SJCRH30 (cell line): ENCODE data around the gene UBB. TPM values are rescaled to one million over a fixed set of nuclear protein-coding genes. Genes with fewer than 3 reads are reported as not detected.
A peak's percentile ranks its signal among the peaks of the same experiment; 100 is the strongest.

Experiments used
- DNase-seq, 2 experiments: peaks; one replicate each; pipeline ENCODE4 v3.0.0-alpha.2; 2015 to 2020
- H3K27ac ChIP-seq: fragments of 250-450 bp; sonication (Bioruptor Pico); 2 replicates; pipeline ENCODE4 v1.5.1; 2020; ENCODE audit warnings: mild to moderate bottlenecking, moderate library complexity
- H3K27me3 ChIP-seq: fragments of 250-450 bp; sonication (Bioruptor Pico); 2 replicates; pipeline ENCODE4 v1.5.1; 2020; ENCODE audit warnings: mild to moderate bottlenecking, moderate library complexity
- H3K36me3 ChIP-seq: fragments of 250-450 bp; sonication (Bioruptor Pico); 2 replicates; pipeline ENCODE4 v1.5.1; 2020; ENCODE audit warnings: mild to moderate bottlenecking, moderate library complexity
- H3K4me1 ChIP-seq: fragments of 250-450 bp; sonication (Bioruptor Pico); 2 replicates; pipeline ENCODE4 v1.5.1; 2020; ENCODE audit warnings: mild to moderate bottlenecking, moderate library complexity
- H3K4me3 ChIP-seq: fragments of 250-450 bp; sonication (Bioruptor Pico); 2 replicates; pipeline ENCODE4 v1.5.1; 2020; ENCODE audit warnings: mild to moderate bottlenecking, moderate library complexity
- H3K9me3 ChIP-seq: fragments of 250-450 bp; sonication (Bioruptor Pico); replicated peaks from 2 replicates; pipeline ENCODE4 v1.5.1; 2020; ENCODE audit warnings: mild to moderate bottlenecking, moderate library complexity
- total RNA-seq: library from RNA; depleted of rRNA; stranded (reverse); fragments of >200 nt; shearing (Covaris generic); gene quantifications from 2 replicates; pipeline ENCODE4 v1.2.3, GENCODE V29; 2014; rRNA removed

The UBB gene
- 2,921 and 3,511 TPM in 2 replicates for total RNA-seq

- peaks cover 7% of the 10 kb centered on the region for H3K9me3 ChIP-seq
- H3K4me3 ChIP-seq: peak within 1 kb of the TSS; percentile 59
- peaks cover 28% of the 10 kb centered on the region for H3K36me3 ChIP-seq
- peak; percentile 100 for DNase-seq
- peak within 1 kb of the TSS; percentile 91 for H3K27ac ChIP-seq
- no peaks in the 10 kb centered on the region for H3K27me3 ChIP-seq
- H3K4me1 ChIP-seq: 0 out of 2 replicates have a peak, but pooled peaks cover 4% of the 10 kb centered on the region
Measured at GRCh38 chr17:16380640-16381495, at the start of gene UBB. TSS of gene UBB (plus strand) at chr17:16381091. CDS start at chr17:16381908, 817 bp downstream.

GRCh38 chr17:16338391-16338790 lies 42.5 kb upstream of the UBB start:
- H3K4me1 ChIP-seq: no peaks in the 10 kb centered on the region
- H3K4me3 ChIP-seq: no peak overlapping the region
- 0 out of 2 replicates have a peak, but pooled peaks cover 3% of the 10 kb centered on the region for H3K27me3 ChIP-seq
- no peaks in the 10 kb centered on the region for H3K9me3 ChIP-seq
- DNase-seq: no peak
- H3K36me3 ChIP-seq: peaks cover 6% of the 10 kb centered on the region; the same call in 1 of the 2 replicates
- H3K27ac ChIP-seq: no peak overlapping the region

- no peak overlapping the region for H3K27ac ChIP-seq
- H3K4me1 ChIP-seq: no peaks in the 10 kb centered on the region
- DNase-seq: no peak
- H3K9me3 ChIP-seq: no peaks in the 10 kb centered on the region
- no peak overlapping the region for H3K4me3 ChIP-seq
- H3K27me3 ChIP-seq: 0 out of 2 replicates have a peak, but pooled peaks cover 3% of the 10 kb centered on the region
- peaks cover 6% of the 10 kb centered on the region; the same call in 1 of the 2 replicates for H3K36me3 ChIP-seq
Measured at GRCh38 chr17:16339402-16339801, 41.5 kb upstream of the UBB start.

- DNase-seq: no peak
Measured at GRCh38 chr17:16339959-16340358, 40.9 kb upstream of the UBB start.

GRCh38 chr17:16342979-16343378 lies 37.9 kb upstream of the UBB start:
- Histone ChIP-seq H3K9me3 (no peaks in the 10 kb centered on the region), H3K27me3 (0 out of 2 replicates have a peak, but pooled peaks cover 3% of the 10 kb centered on the region), H3K4me3 (no peak overlapping the region), H3K36me3 (peaks cover 11% of the 10 kb centered on the region; the same call in 1 of the 2 replicates), H3K27ac (no peak overlapping the region), H3K4me1 (no peaks in the 10 kb centered on the region)
- no peak for DNase-seq

More at GRCh38 chr17:16339959-16340358, 40.9 kb upstream of the UBB start:
- peaks cover 11% of the 10 kb centered on the region; the same call in 1 of the 2 replicates for H3K36me3 ChIP-seq
- H3K4me1 ChIP-seq: no peaks in the 10 kb centered on the region
- H3K4me3 ChIP-seq: no peak overlapping the region
- H3K27ac ChIP-seq: no peak overlapping the region
- no peaks in the 10 kb centered on the region for H3K9me3 ChIP-seq
- 0 out of 2 replicates have a peak, but pooled peaks cover 3% of the 10 kb centered on the region for H3K27me3 ChIP-seq

GRCh38 chr17:16343569-16343968 lies 37.3 kb upstream of the UBB start:
- Histone ChIP-seq H3K4me1 (no peaks in the 10 kb centered on the region), H3K27ac (no peak overlapping the region), H3K36me3 (peaks cover 11% of the 10 kb centered on the region; the same call in 1 of the 2 replicates), H3K4me3 (no peak overlapping the region), H3K27me3 (0 out of 2 replicates have a peak, but pooled peaks cover 3% of the 10 kb centered on the region), H3K9me3 (no peaks in the 10 kb centered on the region)
- no peak for DNase-seq

GRCh38 chr17:16345565-16345964 lies 35.3 kb upstream of the UBB start:
- H3K27me3 ChIP-seq: 0 out of 2 replicates have a peak, but pooled peaks cover 3% of the 10 kb centered on the region
- no peak overlapping the region for H3K27ac ChIP-seq
- no peak overlapping the region for H3K4me3 ChIP-seq
- no peak for DNase-seq
- no peaks in the 10 kb centered on the region for H3K4me1 ChIP-seq
- peaks cover 11% of the 10 kb centered on the region; the same call in 1 of the 2 replicates for H3K36me3 ChIP-seq
- no peaks in the 10 kb centered on the region for H3K9me3 ChIP-seq

- Histone ChIP-seq H3K9me3 (no peaks in the 10 kb centered on the region), H3K27me3 (no peaks in the 10 kb centered on the region), H3K4me3 (no peak overlapping the region), H3K27ac (no peak overlapping the region), H3K36me3 (peaks cover 11% of the 10 kb centered on the region; the same call in 1 of the 2 replicates), H3K4me1 (no peaks in the 10 kb centered on the region; the same call in 1 of the 2 replicates)
- DNase-seq: no peak
Measured at GRCh38 chr17:16346721-16347271, 34.1 kb upstream of the UBB start.

GRCh38 chr17:16348586-16348985 lies 32.3 kb upstream of the UBB start:
- no peaks in the 10 kb centered on the region for H3K27me3 ChIP-seq
- no peak overlapping the region for H3K4me3 ChIP-seq
- H3K27ac ChIP-seq: no peak overlapping the region
- 0 out of 2 replicates have a peak, but pooled peaks cover under 1% of the 10 kb centered on the region for H3K9me3 ChIP-seq
- DNase-seq: no peak
- no peaks in the 10 kb centered on the region; the same call in 1 of the 2 replicates for H3K4me1 ChIP-seq
- peaks cover 5% of the 10 kb centered on the region; the same call in 1 of the 2 replicates for H3K36me3 ChIP-seq

GRCh38 chr17:16349431-16349830 lies 31.5 kb upstream of the UBB start:
- H3K36me3 ChIP-seq: peaks cover 5% of the 10 kb centered on the region; the same call in 1 of the 2 replicates
- no peaks in the 10 kb centered on the region; the same call in 1 of the 2 replicates for H3K4me1 ChIP-seq
- no peak for DNase-seq
- no peaks in the 10 kb centered on the region for H3K27me3 ChIP-seq
- no peak overlapping the region for H3K4me3 ChIP-seq
- 0 out of 2 replicates have a peak, but pooled peaks cover 4% of the 10 kb centered on the region for H3K9me3 ChIP-seq
- no peak overlapping the region for H3K27ac ChIP-seq

- Histone ChIP-seq H3K4me3 (peak overlapping the region; percentile 62), H3K27ac (peak overlapping the region; percentile 15; the same call in 1 of the 2 replicates), H3K4me1 (no peaks in the 10 kb centered on the region; the same call in 1 of the 2 replicates), H3K27me3 (no peaks in the 10 kb centered on the region), H3K9me3 (0 out of 2 replicates have a peak, but pooled peaks cover 4% of the 10 kb centered on the region), H3K36me3 (no peaks in the 10 kb centered on the region)
- no peak for DNase-seq
Measured at GRCh38 chr17:16351831-16352230, 29.1 kb upstream of the UBB start.

- peak overlapping the region; percentile 15; the same call in 1 of the 2 replicates for H3K27ac ChIP-seq
- H3K36me3 ChIP-seq: no peaks in the 10 kb centered on the region
- no peaks in the 10 kb centered on the region; the same call in 1 of the 2 replicates for H3K4me1 ChIP-seq
- H3K27me3 ChIP-seq: no peaks in the 10 kb centered on the region
- 0 out of 2 replicates have a peak, but pooled peaks cover 4% of the 10 kb centered on the region for H3K9me3 ChIP-seq
- H3K4me3 ChIP-seq: peak overlapping the region; percentile 62
- DNase-seq: peak; percentile 77 to 80
Measured at GRCh38 chr17:16352303-16352666, 28.6 kb upstream of the UBB start.

- Histone ChIP-seq H3K4me1 (no peaks in the 10 kb centered on the region; the same call in 1 of the 2 replicates), H3K27me3 (no peaks in the 10 kb centered on the region), H3K4me3 (peak overlapping the region; percentile 62), H3K36me3 (no peaks in the 10 kb centered on the region), H3K27ac (peak overlapping the region; percentile 15; the same call in 1 of the 2 replicates), H3K9me3 (0 out of 2 replicates have a peak, but pooled peaks cover 4% of the 10 kb centered on the region)
- peak; percentile 84 to 88 for DNase-seq
Measured at GRCh38 chr17:16352667-16353316, 28.1 kb upstream of the UBB start.
